ENCODE measurements around the gene MOG. TPM values are rescaled to one million over a fixed set of nuclear protein-coding genes. Genes with fewer than 3 reads are reported as not detected.

MOG gene
- total RNA-seq = not detected

DNA sequence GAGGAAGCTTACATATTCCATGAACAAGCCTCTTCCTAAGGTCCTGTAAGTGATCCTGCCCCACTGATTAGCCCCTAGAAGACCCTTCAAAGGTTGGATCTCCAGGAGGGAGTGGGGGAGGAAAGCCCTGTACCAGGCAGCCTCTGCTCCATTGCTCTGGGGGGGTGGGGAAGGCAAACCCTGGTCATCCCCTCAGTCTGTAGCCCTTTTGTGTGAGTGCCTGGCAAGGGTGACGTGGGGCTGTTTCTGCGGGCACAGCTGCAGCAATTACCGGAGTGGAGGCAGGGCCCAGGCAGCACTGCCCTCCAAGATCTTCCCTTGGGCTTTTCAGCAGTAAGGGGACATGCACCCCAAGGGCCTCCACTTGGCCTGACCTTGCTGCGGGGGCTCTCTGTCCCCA lies at the start of gene MOG:
Gene MOG (plus strand): TSS at position 295 of the 400 bp plus-strand sequence. CDS start 118 bp downstream, outside the sequence.
- ATAC-seq (no peak), DNase-seq (ENCODE audit: low spot score in 2 of 2) (no peak)
- Mint-ChIP-seq H3K36me3 (no peaks in the 10 kb centered on the region), H3K9me3 (no peaks in the 10 kb centered on the region), H3K27ac (no peak within 1 kb of the TSS)

DNA sequence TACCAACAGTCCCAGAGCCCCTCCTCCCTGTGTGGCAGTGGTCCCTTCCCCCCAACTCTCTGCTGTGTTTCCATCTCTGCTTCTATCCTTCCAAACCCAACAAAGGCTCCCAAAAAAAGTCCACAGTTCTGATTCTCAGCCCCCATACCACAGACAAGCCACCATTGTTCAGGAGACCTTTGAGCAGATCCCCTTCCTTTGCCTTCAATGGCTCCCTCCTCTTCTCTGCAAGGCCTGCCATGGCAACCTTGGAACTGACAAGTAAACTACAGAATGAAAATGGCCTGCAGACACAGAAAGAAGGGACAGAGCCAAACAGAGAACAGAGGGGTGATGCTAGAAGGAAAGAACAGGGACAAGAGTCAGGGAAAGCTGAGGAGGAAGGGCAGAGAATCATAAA lies 48.8 kb upstream of the MOG start:
- ATAC-seq (no peak), DNase-seq (ENCODE audit: low spot score in 2 of 2) (no peak)
- no peaks in the 10 kb centered on the region for H3K36me3 Mint-ChIP-seq
- H3K27ac Mint-ChIP-seq = no peak overlapping the region
- no peaks in the 10 kb centered on the region for H3K9me3 Mint-ChIP-seq

DNA sequence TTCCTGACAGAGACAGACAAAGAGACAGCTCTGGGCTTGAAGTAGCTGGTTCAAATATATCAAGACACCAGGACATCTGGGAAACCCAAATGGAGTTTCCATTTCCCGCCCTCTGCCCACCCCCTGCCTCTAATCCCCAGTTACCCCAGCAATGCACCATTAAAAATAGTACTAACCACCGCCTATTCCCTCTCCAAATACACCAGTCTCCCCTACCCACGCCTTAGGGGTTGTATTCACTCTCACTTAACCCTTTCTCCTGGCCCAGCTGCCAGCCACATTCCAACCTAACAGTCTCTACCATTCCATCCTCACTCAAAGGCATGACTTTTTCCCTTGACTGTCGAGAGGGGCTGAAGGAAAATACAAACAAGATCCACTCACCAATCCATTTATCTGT lies 46.4 kb upstream of the MOG start:
- no peaks in the 10 kb centered on the region for H3K36me3 Mint-ChIP-seq
- DNase-seq (ENCODE audit: low spot score in 2 of 2) (no peak), ATAC-seq (no peak)
- H3K27ac Mint-ChIP-seq = no peak overlapping the region
- H3K9me3 Mint-ChIP-seq = no peaks in the 10 kb centered on the region

DNA sequence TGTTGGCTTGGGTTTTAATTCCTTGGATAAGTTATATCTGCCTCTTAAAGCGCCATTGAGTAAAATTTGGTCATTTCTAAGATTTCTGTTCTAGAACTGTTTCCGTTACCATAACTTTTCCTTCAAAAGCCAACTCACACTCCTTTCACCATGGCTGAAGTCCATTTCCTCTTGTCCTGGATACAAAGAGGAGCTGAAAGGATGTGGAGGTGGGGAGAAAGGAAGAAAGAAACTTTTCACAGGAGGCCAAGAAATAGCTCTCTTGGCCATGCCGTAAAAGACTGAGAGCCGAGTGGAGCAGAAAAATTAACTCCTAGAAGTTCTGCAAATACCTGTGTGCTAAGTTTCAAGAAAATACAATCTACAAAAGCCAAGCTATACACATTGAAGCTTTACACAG lies 45.5 kb upstream of the MOG start:
- Mint-ChIP-seq H3K36me3 (no peaks in the 10 kb centered on the region), H3K9me3 (no peaks in the 10 kb centered on the region), H3K27ac (no peak overlapping the region)
- ATAC-seq (no peak), DNase-seq (ENCODE audit: low spot score in 2 of 2) (no peak)

DNA sequence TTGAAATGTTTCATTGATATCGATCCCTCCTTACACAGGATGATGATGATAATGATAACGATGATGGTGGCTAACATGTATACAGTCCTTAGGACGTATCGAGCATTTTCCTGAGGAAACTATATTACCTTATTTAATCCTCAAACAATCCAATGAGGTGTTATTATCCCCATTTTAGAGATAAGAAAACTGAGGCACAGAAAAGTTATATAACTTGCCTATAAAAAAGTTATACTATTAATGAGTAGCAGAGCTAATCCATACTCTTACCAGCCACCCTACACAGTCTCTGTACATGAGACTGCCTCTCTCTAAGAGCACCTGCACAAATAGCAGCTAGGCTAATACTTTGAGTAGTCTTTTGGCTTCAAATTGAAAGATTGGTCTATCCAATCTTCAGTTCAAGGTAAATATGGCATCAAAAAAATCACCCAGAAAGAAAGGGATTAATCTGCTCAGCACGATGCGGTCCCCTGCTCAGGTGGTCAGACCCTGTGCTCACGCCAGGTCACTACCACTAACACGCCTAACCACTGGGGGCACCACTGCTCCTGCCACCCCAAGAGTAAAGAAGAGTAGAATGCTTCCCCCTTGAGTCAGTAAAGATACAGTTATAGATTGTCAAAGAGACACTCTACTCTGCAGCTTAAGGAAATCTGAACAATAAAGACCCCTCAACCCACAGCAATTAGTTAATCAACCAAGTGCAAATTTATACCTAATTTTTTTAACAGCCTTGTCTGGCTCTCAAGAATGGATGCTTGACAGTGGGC lies 38.9 kb upstream of the MOG start:
- no peak overlapping the region for H3K27ac Mint-ChIP-seq
- ATAC-seq (no peak), DNase-seq (ENCODE audit: low spot score in 2 of 2) (no peak)
- no peaks in the 10 kb centered on the region for H3K36me3 Mint-ChIP-seq
- H3K9me3 Mint-ChIP-seq = no peaks in the 10 kb centered on the region

DNA sequence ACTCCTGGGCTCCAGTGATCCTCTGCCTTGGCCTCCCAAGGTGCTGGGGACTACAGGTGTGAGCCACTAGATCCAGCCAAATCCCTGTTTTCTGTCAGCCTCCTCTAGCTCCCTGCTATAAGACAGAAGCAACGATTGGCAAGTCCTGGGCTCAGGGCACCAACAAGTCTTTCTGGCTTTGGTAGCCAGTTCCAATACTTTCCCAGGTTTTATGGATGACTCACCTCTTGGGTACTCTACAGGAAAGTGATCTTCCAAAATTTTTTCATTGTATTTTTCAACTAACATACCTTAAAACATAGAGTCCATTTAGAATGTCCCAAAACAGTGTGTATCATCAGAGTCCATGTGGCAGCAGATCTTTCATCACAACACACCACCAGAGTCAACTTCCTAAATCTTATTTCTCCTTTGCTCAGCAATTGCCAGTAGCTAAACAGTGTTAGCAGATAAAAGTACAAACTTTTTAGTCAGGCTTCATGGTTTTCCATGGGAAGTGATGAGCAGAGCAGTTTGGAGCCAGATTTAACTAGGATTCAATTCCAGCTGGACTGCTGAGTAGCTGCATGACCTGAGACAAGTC lies 37.2 kb upstream of the MOG start:
- ATAC-seq (no peak), DNase-seq (ENCODE audit: low spot score in 2 of 2) (no peak)
- H3K9me3 Mint-ChIP-seq = no peaks in the 10 kb centered on the region
- no peaks in the 10 kb centered on the region for H3K36me3 Mint-ChIP-seq
- H3K27ac Mint-ChIP-seq = peak overlapping the region in 1 of 2 donors; percentile 17

DNA sequence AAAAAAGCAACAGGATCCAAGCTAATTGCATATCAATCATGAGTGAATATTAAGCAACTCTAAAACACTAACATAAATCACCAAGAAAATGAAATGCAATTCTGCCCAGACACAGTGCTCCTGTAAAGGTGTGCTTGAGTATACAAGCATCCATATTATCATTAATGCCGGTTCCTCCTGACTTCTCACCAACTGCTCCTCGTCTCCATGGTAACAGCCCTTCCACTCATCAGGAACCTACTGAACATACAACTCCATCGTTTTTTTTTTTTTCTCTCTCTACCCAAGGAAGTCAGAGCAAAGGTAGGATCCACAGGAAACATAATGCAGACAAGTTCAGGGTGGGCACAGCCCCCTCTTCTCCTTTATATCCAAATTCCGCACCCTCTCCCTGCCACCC lies 36.3 kb upstream of the MOG start:
- ATAC-seq (no peak), DNase-seq (ENCODE audit: low spot score in 2 of 2) (no peak)
- Mint-ChIP-seq H3K27ac (no peak overlapping the region), H3K36me3 (no peaks in the 10 kb centered on the region), H3K9me3 (no peaks in the 10 kb centered on the region)

DNA sequence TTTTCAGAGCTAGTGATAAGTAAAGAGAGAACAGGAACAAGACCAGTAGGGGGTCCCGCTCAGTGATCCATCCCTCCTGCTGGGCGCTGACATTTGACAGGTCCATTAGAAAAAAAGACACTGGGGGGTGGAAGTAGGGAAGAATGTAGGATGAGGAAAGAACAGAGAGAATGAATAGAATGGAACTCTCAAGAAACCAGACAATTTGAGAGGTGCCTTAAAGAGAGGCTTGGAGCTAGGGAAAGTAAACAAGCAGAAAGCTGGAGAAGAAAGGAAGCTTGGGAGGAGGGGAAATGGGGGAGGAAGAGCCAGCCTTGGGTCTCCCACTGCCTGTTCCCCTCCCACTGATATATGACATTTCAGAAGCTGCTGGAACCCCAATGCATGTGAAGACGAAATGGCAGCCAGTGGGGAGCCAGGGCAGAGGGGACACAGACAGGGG lies 32.4 kb upstream of the MOG start:
- DNase-seq (ENCODE audit: low spot score in 2 of 2) = no peak
- no peak overlapping the region for H3K27ac Mint-ChIP-seq
- no peaks in the 10 kb centered on the region for H3K9me3 Mint-ChIP-seq
- H3K36me3 Mint-ChIP-seq = no peaks in the 10 kb centered on the region
- no peak for ATAC-seq

DNA sequence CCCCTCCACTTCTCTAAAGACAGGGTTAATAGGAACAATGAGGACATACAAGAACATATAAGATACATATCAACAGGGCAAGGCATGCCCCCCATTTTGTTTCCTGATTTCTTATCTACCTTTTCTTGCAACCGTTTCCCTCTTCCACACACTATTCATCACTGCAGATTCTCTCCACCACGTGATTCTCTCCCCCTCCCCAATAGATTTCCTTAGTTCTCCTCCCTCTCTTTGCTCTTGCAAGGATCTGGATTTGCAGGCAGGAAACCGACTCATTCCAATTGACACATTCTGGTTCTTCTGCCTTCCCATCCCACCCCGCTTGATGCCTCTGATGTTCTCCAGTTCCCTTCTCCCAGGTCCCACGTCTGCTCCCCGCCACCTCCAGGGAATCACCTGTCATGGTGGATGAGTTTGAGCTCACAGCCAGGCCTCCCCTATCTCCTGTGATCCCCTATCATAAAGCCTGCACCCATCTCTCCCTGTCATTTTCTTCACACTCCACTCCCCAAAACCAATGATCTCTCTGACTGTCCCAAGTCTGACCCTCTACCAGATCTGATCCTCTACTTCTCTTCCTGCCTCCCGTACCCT lies 31.5 kb upstream of the MOG start:
- Mint-ChIP-seq H3K27ac (no peak overlapping the region), H3K9me3 (no peaks in the 10 kb centered on the region), H3K36me3 (no peaks in the 10 kb centered on the region)
- DNase-seq (ENCODE audit: low spot score in 2 of 2) = no peak
- ATAC-seq = no peak

DNA sequence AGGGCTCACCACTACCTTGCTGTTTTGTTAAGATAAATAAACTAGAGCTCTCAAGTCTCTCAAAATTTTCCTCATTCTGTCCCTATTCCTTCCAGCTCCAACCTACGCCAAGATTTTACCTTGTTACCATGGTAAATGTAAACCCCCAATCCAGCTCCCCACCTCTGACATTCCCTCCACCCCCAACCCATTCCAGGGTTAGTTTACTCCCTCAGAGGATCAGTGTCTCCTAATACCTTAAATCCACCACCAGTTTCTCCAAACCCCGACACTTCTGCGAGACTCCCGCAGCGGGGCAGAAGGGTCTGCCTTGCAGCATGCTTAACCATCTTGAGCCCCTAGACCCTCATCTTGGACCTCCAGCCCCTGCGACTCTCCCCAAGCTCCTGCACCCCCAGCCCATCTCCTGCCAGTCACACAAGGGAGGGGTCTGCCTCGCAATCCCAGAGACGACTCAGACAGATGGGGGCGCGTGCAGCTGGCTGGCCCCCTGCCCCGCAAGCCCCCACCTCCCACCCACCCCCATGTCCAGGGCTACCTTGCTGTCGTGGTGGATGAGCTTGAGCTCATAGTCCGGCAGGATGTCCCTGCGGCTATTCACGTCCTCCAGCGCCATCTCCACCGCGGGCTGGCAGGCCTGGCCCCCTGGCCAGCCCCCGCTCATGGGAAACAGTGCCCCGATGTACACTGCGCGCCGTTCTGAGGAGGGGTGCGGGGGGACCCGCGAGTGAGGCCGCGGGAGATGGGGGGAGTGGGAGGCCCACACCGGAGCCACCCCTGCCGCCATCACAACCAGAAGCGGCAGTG lies 29.7 kb upstream of the MOG start:
- ATAC-seq = no peak
- H3K9me3 Mint-ChIP-seq = no peaks in the 10 kb centered on the region
- no peak for DNase-seq (ENCODE audit: low spot score in 2 of 2)
- no peaks in the 10 kb centered on the region for H3K36me3 Mint-ChIP-seq
- H3K27ac Mint-ChIP-seq = no peak overlapping the region

DNA sequence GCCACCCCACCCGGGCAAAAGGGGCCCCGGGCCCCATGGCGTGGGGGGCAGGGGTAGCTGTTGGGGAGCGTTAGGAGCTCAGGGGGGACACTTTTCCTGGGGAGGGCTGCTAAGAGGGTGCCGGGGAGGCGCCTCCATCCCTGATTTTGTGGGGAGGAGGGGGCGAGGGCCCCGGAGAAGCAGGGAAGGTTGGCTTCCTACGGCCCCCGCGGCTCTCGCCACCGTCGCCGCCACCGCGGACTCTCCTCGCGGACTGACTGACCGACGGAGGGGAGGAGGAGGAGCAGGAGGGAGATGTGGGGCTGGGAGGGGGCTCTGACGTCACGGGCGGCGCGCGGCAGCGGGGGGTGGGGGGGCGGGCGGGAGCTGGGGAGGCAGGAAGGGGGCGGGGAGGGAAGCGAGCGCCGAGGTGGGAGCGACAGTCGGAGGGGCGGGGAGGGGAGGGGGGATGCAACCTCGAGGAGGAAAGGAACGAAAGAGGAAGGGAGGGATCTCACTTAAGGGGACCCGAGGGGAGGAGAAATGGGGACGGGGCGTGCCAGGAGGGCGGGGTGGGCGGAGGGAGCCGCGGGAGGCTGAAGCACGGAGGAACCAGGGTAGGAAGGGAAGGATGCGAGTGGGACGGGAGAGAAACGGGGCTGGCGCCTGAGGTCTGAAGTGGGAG lies 29.0 kb upstream of the MOG start:
- peak; percentile 14 to 43 for ATAC-seq
- no peaks in the 10 kb centered on the region for H3K36me3 Mint-ChIP-seq
- peak overlapping the region; percentile 59 to 73 for H3K27ac Mint-ChIP-seq
- no peak for DNase-seq (ENCODE audit: low spot score in 2 of 2)
- H3K9me3 Mint-ChIP-seq = no peaks in the 10 kb centered on the region

DNA sequence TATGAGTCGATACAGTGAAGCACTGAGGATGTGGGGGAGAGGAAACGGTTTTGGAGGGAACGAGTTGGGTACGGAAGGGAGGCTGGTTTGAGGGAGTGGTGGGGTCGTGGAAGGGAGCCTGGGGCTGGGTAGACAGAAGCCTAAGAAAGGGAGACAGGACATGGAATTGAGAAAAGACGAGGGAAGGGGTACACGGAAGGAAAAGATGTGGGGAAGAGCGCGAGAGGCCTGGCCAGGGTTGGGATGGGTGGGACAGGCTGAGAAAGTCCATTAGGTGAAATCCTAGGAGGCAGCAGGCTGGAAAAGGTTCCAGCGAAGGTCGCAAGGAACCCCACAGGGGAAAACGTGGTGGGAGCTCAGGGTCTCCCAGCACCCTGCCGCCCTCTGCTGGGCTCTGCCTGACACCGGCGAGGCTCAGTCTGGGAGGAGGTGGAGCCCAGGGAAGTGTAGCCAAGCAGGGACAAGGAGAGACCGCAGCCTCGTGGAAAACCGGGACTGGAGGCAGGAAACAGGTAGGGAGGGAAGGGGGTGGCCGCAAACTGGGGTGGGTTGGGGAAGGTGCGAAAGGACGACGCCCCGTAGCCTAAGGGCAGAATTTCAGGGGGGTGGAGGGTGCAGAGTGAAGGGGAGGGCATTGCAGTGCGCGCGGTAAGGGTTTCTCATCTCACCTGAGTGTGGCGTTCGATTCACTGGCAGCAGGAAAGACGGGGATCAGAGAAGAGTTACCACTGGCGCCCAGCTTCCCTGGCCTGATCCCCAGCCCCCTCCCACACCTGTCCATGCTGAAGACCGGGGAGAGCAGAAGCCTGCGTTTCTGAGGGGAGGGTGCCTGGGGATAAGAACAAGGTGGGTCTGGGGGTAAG lies 28.2 kb upstream of the MOG start:
- Mint-ChIP-seq H3K9me3 (no peaks in the 10 kb centered on the region), H3K36me3 (no peaks in the 10 kb centered on the region), H3K27ac (peak overlapping the region; percentile 59 to 73)
- DNase-seq (ENCODE audit: low spot score in 2 of 2) (peak; percentile 61 to 68), ATAC-seq (peak; percentile 56 to 60)

DNA sequence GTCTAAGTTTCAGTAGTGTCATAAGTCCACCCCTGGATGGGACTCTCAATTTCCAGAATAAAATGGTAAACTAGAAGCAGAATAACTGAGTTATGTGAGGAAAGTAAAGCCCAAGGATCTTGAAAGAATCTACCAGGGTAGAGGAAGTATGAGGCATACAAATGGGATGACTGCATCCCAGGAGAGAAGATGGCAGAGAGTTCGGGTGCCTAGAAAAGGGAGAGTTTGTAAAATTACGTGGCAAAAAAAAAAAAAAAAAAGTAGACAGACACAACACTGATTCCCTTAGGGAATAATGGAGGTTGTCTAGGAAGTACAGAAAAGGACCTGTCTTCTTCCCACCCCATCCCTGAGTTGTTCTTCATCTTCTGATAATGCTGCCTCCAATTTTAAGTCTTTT lies 27.3 kb upstream of the MOG start:
- ATAC-seq (no peak), DNase-seq (ENCODE audit: low spot score in 2 of 2) (no peak)
- Mint-ChIP-seq H3K9me3 (no peaks in the 10 kb centered on the region), H3K36me3 (no peaks in the 10 kb centered on the region), H3K27ac (no peak overlapping the region)

DNA sequence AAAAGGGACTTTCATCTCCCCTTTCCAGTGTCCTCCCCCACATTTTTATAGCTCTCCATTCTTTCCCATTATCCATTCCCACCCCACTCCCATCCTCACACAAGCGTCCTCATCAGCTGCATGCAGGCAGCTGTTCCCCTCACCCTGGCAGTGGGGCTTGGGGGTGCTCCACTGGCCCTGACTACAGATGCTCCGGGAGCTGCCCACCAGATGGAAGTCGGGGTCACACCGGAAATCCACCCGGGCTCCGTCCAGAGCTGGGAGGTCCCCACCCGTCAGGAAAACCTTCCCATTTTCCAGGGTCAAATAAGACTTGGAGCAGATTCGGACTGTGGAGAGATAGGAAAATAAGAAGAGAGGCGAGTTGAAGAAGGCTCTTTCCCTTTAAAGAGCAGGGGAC lies 26.6 kb upstream of the MOG start:
- Mint-ChIP-seq H3K27ac (no peak overlapping the region), H3K36me3 (no peaks in the 10 kb centered on the region), H3K9me3 (no peaks in the 10 kb centered on the region)
- DNase-seq (ENCODE audit: low spot score in 2 of 2) = no peak
- no peak for ATAC-seq

DNA sequence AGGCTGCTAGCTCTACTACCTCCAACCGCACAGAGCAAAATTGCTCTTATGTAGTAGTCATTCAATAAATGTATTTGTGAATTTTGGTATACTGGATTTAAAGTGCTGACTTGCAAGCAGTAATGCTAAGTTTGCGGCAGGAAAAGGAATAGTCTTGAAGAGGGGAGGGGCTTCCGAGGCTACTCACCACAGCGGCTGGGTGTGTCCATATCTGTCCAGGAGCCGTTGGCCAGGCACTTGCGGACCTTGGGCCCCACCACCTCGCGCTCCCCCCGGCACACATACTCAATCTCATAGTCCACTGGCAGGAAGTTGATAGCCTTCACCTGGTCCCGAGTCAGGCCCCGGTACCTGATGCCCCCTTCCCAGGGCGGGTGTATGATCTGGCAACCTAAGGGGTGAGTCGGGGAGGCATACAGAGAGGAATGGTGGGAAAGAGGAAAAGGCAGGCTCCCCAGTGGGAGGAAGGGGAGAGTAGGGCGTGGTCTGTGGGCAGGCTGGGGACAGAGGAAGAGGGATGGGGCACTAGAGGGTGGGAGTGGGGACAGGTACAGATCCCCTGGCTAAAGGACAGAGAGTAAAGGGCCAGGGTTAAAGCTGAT lies 25.6 kb upstream of the MOG start:
- no peak for DNase-seq (ENCODE audit: low spot score in 2 of 2)
- H3K9me3 Mint-ChIP-seq = no peaks in the 10 kb centered on the region
- H3K27ac Mint-ChIP-seq = peak overlapping the region; percentile 73 to 83
- no peak for ATAC-seq
- no peaks in the 10 kb centered on the region for H3K36me3 Mint-ChIP-seq

Measured in activated naive CD4-positive, alpha-beta T cell treated with anti-CD3 and anti-CD28 coated beads, Interleukin-2, amount 50 U/mL, for 72 hours (primary cell).